ENCODE measurements around the gene GLYATL2. TPM values are rescaled to one million over a fixed set of nuclear protein-coding genes. Genes with fewer than 3 reads are reported as not detected.

The GLYATL2 gene
- total and polyA plus RNA-seq, 2 of the 8 experiments (the other 6 are each of a cell fraction or from before 2014, with no cell fraction given), result 0.39 to 0.69 TPM

DNA sequence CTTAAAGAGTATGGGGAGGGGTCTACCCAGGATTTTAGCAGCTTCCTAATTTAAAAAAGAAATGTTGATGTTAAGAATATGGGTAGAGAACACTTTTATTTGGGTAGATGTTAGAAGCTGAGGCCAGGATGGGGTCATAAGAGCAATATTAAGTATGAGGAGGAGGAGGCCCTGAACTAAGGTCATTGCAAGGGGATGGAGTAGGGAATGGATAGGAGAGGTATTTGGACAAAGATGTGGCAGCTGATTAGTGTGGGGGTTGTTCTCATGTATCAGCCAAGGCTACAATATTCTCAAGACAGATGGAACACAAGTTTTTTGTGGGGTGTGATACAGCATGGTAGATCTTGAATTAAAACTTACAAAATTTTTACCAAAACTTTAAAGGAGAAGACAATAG, 35.7 kb upstream of the GLYATL2 start:
- no peak for FAIRE-seq
- no peak for TF ChIP-seq POLR2AphosphoS5 (IDR thresholded peaks at IDR 0.05; ENCODE audit: low read depth, low read length)
- TF ChIP-seq TBP (IDR thresholded peaks at IDR 0.05; ENCODE audit: low read depth, low read length), result no peak
- TF ChIP-seq CTBP2 (IDR thresholded peaks at IDR 0.05; ENCODE audit: borderline replicate concordance, insufficient read depth, insufficient read length, low read length), result no peak
- TF ChIP-seq RBBP5 (IDR thresholded peaks at IDR 0.05; ENCODE audit: borderline replicate concordance, low read depth, low read length), result no peak
- TF ChIP-seq SIX5 (IDR thresholded peaks at IDR 0.05; ENCODE audit: low read depth, low read length), result no peak
- no peak for TF ChIP-seq MAFK (IDR thresholded peaks at IDR 0.05; ENCODE audit: low read depth, low read length)
- TF ChIP-seq SAP30 (IDR thresholded peaks at IDR 0.05; ENCODE audit: insufficient read depth, insufficient replicate concordance, low read length), result no peak
- TF ChIP-seq ZNF274 (IDR thresholded peaks at IDR 0.05; ENCODE audit: borderline replicate concordance, extremely low read depth, low read length), result no peak

More for the DNA sequence above, 35.7 kb upstream of the GLYATL2 start:
- H2BK120ac ChIP-seq (replicated peaks; ENCODE audit: low read depth, low read length), result no peak overlapping the region
- no peak overlapping the region for H3K9ac ChIP-seq (replicated peaks in 1 of 4; ENCODE audit: extremely low read depth in 1 of 4, low read depth in 3 of 4, low read length in 3 of 4)
- H3K23ac ChIP-seq (ENCODE audit: insufficient read length), result no peak overlapping the region
- no peaks in the 10 kb centered on the region; a peak in 1 of 8 replicates for H3K36me3 ChIP-seq (ENCODE audit: control insufficient read depth in 2 of 4, insufficient read depth in 4 of 4, low read length in 3 of 4)
- POLR2A ChIA-PET (ENCODE audit: partially characterized antibody), result no interaction called here
- no peak overlapping the region for H3K56ac ChIP-seq (replicated peaks; ENCODE audit: insufficient read length, low read depth, low read length)
- no peak for DNase-seq (ENCODE audit: low read depth in 1 of 2, low spot score in 2 of 2)
- no peak overlapping the region for H2AFZ ChIP-seq (ENCODE audit: low read length)
- no peaks in the 10 kb centered on the region for H3K79me2 ChIP-seq (ENCODE audit: control insufficient read depth in 1 of 2, insufficient read depth in 2 of 2, low read length in 2 of 2)
- no peak overlapping the region for H2AK5ac ChIP-seq (ENCODE audit: low read depth, low read length)
- no peak overlapping the region for H3K4ac ChIP-seq (replicated peaks; ENCODE audit: insufficient read length, low read depth, low read length)
- no peak overlapping the region for H3K4me2 ChIP-seq (ENCODE audit: insufficient read depth in 1 of 2, low read depth in 2 of 2, low read length in 2 of 2)
- no peak overlapping the region for H3K27ac ChIP-seq (ENCODE audit: low read depth, low read length)
- H3K79me1 ChIP-seq (ENCODE audit: low read depth, low read length), result no peaks in the 10 kb centered on the region
- H4K91ac ChIP-seq (replicated peaks; ENCODE audit: insufficient read length, low read length), result no peak overlapping the region
- H4K20me1 ChIP-seq (replicated peaks in 1 of 2; ENCODE audit: control insufficient read depth in 1 of 2, insufficient read depth in 2 of 2, low read length in 2 of 2), result no peaks in the 10 kb centered on the region
- no peak overlapping the region for H4K8ac ChIP-seq (ENCODE audit: extremely low read depth, insufficient read depth, low read length)
- H3K14ac ChIP-seq (ENCODE audit: insufficient read length), result no peak overlapping the region
- no peak overlapping the region for H2BK5ac ChIP-seq (ENCODE audit: low read depth, low read length)
- H3K27me3 ChIP-seq (replicated peaks in 1 of 4; ENCODE audit: control insufficient read depth in 3 of 4, extremely low read depth in 1 of 4, insufficient read depth in 3 of 4, low read length in 3 of 4), result no peaks in the 10 kb centered on the region
- H2BK20ac ChIP-seq (ENCODE audit: low read length), result no peak overlapping the region
- H3K9me3 ChIP-seq (ENCODE audit: insufficient read depth in 2 of 2, low read depth in 1 of 2, low read length in 1 of 2), result peaks cover 21 to 31% of the 10 kb centered on the region in 2 experiments
- no peak overlapping the region for H2BK12ac ChIP-seq (ENCODE audit: low read depth, low read length)
- CTCF ChIA-PET (ENCODE audit: partially characterized antibody), result interaction anchor here (0.6 kb wide), 2 partner anchors 1275 to 1437 kb away, joined by 3 to 4 read pairs; no protein-coding TSS in a partner anchor
- H3K18ac ChIP-seq (ENCODE audit: extremely low read depth, low read length), result no peak overlapping the region
- no peaks in the 10 kb centered on the region for H3K4me1 ChIP-seq (replicated peaks in 1 of 4; ENCODE audit: control insufficient read depth in 3 of 4, insufficient read depth in 4 of 4, low read length in 3 of 4)
- H2BK15ac ChIP-seq (ENCODE audit: low read length), result no peak overlapping the region
- H3K4me3 ChIP-seq (ENCODE audit: extremely low read depth in 1 of 4, insufficient read depth in 2 of 4, low read depth in 3 of 4, low read length in 4 of 4), result no peak overlapping the region
- H3K23me2 ChIP-seq (ENCODE audit: low read depth, low read length), result no peaks in the 10 kb centered on the region
- no peak overlapping the region for H4K5ac ChIP-seq (ENCODE audit: insufficient read length, low read depth, low read length)
